Measurements from ENCODE around the gene HOXD9.

Gene HOXD9

GRCh38 chr2:176092270-176093144 is 30.0 kb upstream of the HOXD9 start, which contains the start of gene HOXD13:
HOXD13 (plus strand) TSS chr2:176092721; CDS start chr2:176092891, 170 bp downstream.
- no peak for TF ChIP-seq CTCF (conservative IDR thresholded peaks at IDR 0.05)
- peak within 1 kb of the TSS; percentile 73 for H3K27ac ChIP-seq

- peak overlapping the region; percentile 73 for H3K27ac ChIP-seq
- TF ChIP-seq CTCF (conservative IDR thresholded peaks at IDR 0.05), result peak; percentile 66
These were observed 29.2 kb upstream of the HOXD9 start for GRCh38 chr2:176093145-176093897.

- TF ChIP-seq CTCF (conservative IDR thresholded peaks at IDR 0.05), result no peak
- H3K27ac ChIP-seq, result no peak overlapping the region
These were observed 28.6 kb upstream of the HOXD9 start for GRCh38 chr2:176093898-176094249.

GRCh38 chr2:176094349-176094748 is 28.2 kb upstream of the HOXD9 start:
- no peak for TF ChIP-seq CTCF (conservative IDR thresholded peaks at IDR 0.05)
- H3K27ac ChIP-seq, result no peak overlapping the region

- TF ChIP-seq CTCF (conservative IDR thresholded peaks at IDR 0.05), result no peak
- no peak overlapping the region for H3K27ac ChIP-seq
These were observed 27.1 kb upstream of the HOXD9 start for GRCh38 chr2:176095421-176095820.

- no peak for TF ChIP-seq CTCF (conservative IDR thresholded peaks at IDR 0.05)
- peak overlapping the region; percentile 76 for H3K27ac ChIP-seq
These were observed 26.1 kb upstream of the HOXD9 start for GRCh38 chr2:176096243-176096985.

Measured in VCaP (cell line).